Measurements from ENCODE around the gene UST. TPM values are rescaled to one million over a fixed set of nuclear protein-coding genes. Genes with fewer than 3 reads are reported as not detected.

UST gene
- total RNA-seq, 1 experiment from 2014 or later, result 6.1 TPM

DNA sequence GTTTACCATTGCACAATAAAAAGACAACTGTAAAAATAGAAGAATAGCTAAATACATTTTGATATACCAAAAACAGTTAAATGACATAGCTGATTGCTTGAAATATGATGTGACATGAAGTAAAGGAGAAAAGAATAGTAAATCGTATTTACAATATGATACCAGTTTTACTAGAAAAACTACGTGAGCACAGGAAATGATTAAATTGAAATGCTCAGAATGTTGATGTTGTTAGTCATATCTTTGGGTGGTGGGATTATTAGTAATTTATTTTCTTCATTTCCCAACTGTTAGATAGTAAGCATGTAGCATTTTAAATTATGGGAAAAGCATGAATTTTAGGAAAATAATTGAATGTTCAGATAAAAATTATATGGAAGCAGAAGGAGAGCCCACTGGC is 302.4 kb downstream of the UST start:
- ChIA-PET CTCF (interaction anchor here (1.3 kb wide), 1 partner anchor 21 kb away, joined by 3 read pairs; no protein-coding TSS in a partner anchor), POLR2A (no interaction called here), RAD21 (ENCODE audit: low non-redundant PET in 1 of 2, low total read pairs in 2 of 2, uncharacterized antibody in 2 of 2, unreplicated experiment in 2 of 2) (no interaction called here)
- Histone ChIP-seq H4K20me1 (ENCODE audit: insufficient read depth) (no peaks in the 10 kb centered on the region), H3K36me3 (ENCODE audit: control insufficient read depth in 1 of 2, insufficient read depth in 2 of 2, low read length in 2 of 2) (no peaks in the 10 kb centered on the region), H3K27ac (ENCODE audit: low read depth, low read length) (no peak overlapping the region), H3K79me2 (ENCODE audit: insufficient read depth, low read length) (no peaks in the 10 kb centered on the region), H3K9ac (ENCODE audit: low read length) (no peak overlapping the region), H3K4me3 (replicated peaks in 1 of 2; ENCODE audit: low read depth in 1 of 2, low read length in 2 of 2) (no peak overlapping the region), H3K4me2 (ENCODE audit: low read length) (peak overlapping the region; percentile 24), H2AFZ (ENCODE audit: low read depth, low read length, poor library complexity, severe bottlenecking) (no peak overlapping the region), H3K4me1 (ENCODE audit: control insufficient read depth in 1 of 2, insufficient read depth in 2 of 2, low read length in 2 of 2) (peaks cover 0 to 10% of the 10 kb centered on the region in 2 experiments; a peak in 2 of 4 replicates), H3K27me3 (ENCODE audit: insufficient read depth, low read length) (no peaks in the 10 kb centered on the region), H3K9me2 (ENCODE audit: insufficient read depth) (no peaks in the 10 kb centered on the region), H3K9me3 (ENCODE audit: control insufficient read depth in 1 of 2, insufficient read depth in 1 of 2, low read depth in 1 of 2, low read length in 2 of 2) (no peaks in the 10 kb centered on the region)
- intact Hi-C loops (cut with micrococcal nuclease), result no loop called here
- TF ChIP-seq FOSL1 (IDR thresholded peaks at IDR 0.05; ENCODE audit: low read depth), result 0 out of 2 replicates have a peak, but pooled peaks have one; percentile 22
- TF ChIP-seq, protein P1, sequence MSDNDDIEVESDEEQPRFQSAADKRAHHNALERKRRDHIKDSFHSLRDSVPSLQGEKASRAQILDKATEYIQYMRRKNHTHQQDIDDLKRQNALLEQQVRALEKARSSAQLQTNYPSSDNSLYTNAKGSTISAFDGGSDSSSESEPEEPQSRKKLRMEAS (IDR thresholded peaks at IDR 0.05), result no peak
- TF ChIP-seq, protein P2, sequence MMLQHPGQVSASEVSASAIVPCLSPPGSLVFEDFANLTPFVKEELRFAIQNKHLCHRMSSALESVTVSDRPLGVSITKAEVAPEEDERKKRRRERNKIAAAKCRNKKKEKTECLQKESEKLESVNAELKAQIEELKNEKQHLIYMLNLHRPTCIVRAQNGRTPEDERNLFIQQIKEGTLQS (IDR thresholded peaks at IDR 0.05), result no peak
- TF ChIP-seq JUND (IDR thresholded peaks at IDR 0.05), result 0 out of 2 replicates have a peak, but pooled peaks have one; percentile 18
- no peak for DNase-seq (ENCODE audit: low read depth, low spot score)
- BruUV-seq (replicated peaks), result no TSS peak
- ATAC-seq, result no peak

DNA sequence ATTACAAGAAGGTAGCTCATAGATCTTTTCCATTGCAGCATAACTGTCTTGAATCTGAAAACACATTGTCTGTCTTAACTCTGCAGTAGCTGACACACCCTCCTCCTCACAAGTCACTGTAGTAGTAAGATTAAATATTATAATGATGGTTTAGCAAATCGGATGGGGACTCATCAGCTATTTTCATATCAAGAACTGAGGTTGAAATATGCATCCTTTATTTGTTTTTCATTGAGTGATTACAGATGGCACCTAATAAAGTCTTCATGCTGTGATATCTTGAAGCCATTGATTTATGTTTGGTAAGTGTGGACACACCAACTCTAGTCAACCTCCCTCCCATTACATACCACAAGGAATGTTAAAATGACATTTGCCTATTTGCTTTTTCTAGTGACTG is 303.3 kb downstream of the UST start:
- no peaks in the 10 kb centered on the region for H3K79me2 ChIP-seq (ENCODE audit: insufficient read depth, low read length)
- no peaks in the 10 kb centered on the region for H3K9me2 ChIP-seq (ENCODE audit: insufficient read depth)
- ChIA-PET CTCF (interaction anchor here (1.3 kb wide), 1 partner anchor 22 kb away, joined by 3 read pairs; no protein-coding TSS in a partner anchor), RAD21 (ENCODE audit: low non-redundant PET in 1 of 2, low total read pairs in 2 of 2, uncharacterized antibody in 2 of 2, unreplicated experiment in 2 of 2) (no interaction called here), POLR2A (no interaction called here)
- DNase-seq (ENCODE audit: low read depth, low spot score), result no peak
- no peaks in the 10 kb centered on the region for H3K27me3 ChIP-seq (ENCODE audit: insufficient read depth, low read length)
- peaks cover 0 to 10% of the 10 kb centered on the region in 2 experiments; a peak in 2 of 4 replicates for H3K4me1 ChIP-seq (ENCODE audit: control insufficient read depth in 1 of 2, insufficient read depth in 2 of 2, low read length in 2 of 2)
- H3K4me3 ChIP-seq (replicated peaks in 1 of 2; ENCODE audit: low read depth in 1 of 2, low read length in 2 of 2), result no peak overlapping the region
- no peaks in the 10 kb centered on the region for H3K9me3 ChIP-seq (ENCODE audit: control insufficient read depth in 1 of 2, insufficient read depth in 1 of 2, low read depth in 1 of 2, low read length in 2 of 2)
- no peaks in the 10 kb centered on the region for H3K36me3 ChIP-seq (ENCODE audit: control insufficient read depth in 1 of 2, insufficient read depth in 2 of 2, low read length in 2 of 2)
- H4K20me1 ChIP-seq (ENCODE audit: insufficient read depth), result no peaks in the 10 kb centered on the region
- intact Hi-C loops (cut with micrococcal nuclease), result no loop called here
- ATAC-seq, result no peak
- BruUV-seq (replicated peaks), result no TSS peak
- H3K27ac ChIP-seq (ENCODE audit: low read depth, low read length), result no peak overlapping the region
- no peak overlapping the region for H2AFZ ChIP-seq (ENCODE audit: low read depth, low read length, poor library complexity, severe bottlenecking)
- H3K4me2 ChIP-seq (ENCODE audit: low read length), result no peak overlapping the region
- no peak overlapping the region for H3K9ac ChIP-seq (ENCODE audit: low read length)
- TF ChIP-seq ELF1 (IDR thresholded peaks at IDR 0.05; ENCODE audit: borderline replicate concordance, low read depth) (no peak), ZFX (IDR thresholded peaks at IDR 0.05) (no peak), YY1 (IDR thresholded peaks at IDR 0.05; ENCODE audit: extremely low read depth, insufficient replicate concordance, low read depth, low read length) (no peak), SIN3A (IDR thresholded peaks at IDR 0.05; ENCODE audit: low read depth) (no peak), JUND (IDR thresholded peaks at IDR 0.05) (no peak), CEBPB (IDR thresholded peaks at IDR 0.05; ENCODE audit: low read depth) (no peak), SP1 (IDR thresholded peaks at IDR 0.05; ENCODE audit: low read depth) (no peak), FOSL1 (IDR thresholded peaks at IDR 0.05; ENCODE audit: low read depth) (no peak), POLR2A (IDR thresholded peaks at IDR 0.05; ENCODE audit: borderline replicate concordance, extremely low read depth, insufficient read depth, insufficient read length) (no peak), EGR1 (IDR thresholded peaks at IDR 0.05; ENCODE audit: low read depth) (no peak), EZH2phosphoT487 (IDR thresholded peaks at IDR 0.05; ENCODE audit: borderline replicate concordance) (no peak), POLR2AphosphoS5 (IDR thresholded peaks at IDR 0.05; ENCODE audit: low read depth, low read length) (no peak), RAD21 (IDR thresholded peaks at IDR 0.05; ENCODE audit: low read depth) (no peak), TCF7L2 (IDR thresholded peaks at IDR 0.05; ENCODE audit: borderline replicate concordance, extremely low read depth, insufficient read depth, insufficient read length) (no peak)
- TF ChIP-seq, protein P1 (IDR thresholded peaks at IDR 0.05), result no peak
- TF ChIP-seq, protein P2 (IDR thresholded peaks at IDR 0.05), result no peak
- TF ChIP-seq, protein P3, sequence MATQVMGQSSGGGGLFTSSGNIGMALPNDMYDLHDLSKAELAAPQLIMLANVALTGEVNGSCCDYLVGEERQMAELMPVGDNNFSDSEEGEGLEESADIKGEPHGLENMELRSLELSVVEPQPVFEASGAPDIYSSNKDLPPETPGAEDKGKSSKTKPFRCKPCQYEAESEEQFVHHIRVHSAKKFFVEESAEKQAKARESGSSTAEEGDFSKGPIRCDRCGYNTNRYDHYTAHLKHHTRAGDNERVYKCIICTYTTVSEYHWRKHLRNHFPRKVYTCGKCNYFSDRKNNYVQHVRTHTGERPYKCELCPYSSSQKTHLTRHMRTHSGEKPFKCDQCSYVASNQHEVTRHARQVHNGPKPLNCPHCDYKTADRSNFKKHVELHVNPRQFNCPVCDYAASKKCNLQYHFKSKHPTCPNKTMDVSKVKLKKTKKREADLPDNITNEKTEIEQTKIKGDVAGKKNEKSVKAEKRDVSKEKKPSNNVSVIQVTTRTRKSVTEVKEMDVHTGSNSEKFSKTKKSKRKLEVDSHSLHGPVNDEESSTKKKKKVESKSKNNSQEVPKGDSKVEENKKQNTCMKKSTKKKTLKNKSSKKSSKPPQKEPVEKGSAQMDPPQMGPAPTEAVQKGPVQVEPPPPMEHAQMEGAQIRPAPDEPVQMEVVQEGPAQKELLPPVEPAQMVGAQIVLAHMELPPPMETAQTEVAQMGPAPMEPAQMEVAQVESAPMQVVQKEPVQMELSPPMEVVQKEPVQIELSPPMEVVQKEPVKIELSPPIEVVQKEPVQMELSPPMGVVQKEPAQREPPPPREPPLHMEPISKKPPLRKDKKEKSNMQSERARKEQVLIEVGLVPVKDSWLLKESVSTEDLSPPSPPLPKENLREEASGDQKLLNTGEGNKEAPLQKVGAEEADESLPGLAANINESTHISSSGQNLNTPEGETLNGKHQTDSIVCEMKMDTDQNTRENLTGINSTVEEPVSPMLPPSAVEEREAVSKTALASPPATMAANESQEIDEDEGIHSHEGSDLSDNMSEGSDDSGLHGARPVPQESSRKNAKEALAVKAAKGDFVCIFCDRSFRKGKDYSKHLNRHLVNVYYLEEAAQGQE (IDR thresholded peaks at IDR 0.05; ENCODE audit: low read depth), result no peak
